GM19438 (cell line): ENCODE data around the gene BUD31.
"Not testable (repeated sequence)": the region's sequence is repeated elsewhere in the genome, so short reads cannot be mapped to it uniquely, and the experiment has no call there.

Experiments used
- ATAC-seq: cut with Tn5 transposase; IDR thresholded peaks from one replicate; pipeline ENCODE4 v1.9.1; 2021; ENCODE audit warnings: low read depth; ENCODE audit not compliant: unreplicated experiment

Gene BUD31

DNA sequence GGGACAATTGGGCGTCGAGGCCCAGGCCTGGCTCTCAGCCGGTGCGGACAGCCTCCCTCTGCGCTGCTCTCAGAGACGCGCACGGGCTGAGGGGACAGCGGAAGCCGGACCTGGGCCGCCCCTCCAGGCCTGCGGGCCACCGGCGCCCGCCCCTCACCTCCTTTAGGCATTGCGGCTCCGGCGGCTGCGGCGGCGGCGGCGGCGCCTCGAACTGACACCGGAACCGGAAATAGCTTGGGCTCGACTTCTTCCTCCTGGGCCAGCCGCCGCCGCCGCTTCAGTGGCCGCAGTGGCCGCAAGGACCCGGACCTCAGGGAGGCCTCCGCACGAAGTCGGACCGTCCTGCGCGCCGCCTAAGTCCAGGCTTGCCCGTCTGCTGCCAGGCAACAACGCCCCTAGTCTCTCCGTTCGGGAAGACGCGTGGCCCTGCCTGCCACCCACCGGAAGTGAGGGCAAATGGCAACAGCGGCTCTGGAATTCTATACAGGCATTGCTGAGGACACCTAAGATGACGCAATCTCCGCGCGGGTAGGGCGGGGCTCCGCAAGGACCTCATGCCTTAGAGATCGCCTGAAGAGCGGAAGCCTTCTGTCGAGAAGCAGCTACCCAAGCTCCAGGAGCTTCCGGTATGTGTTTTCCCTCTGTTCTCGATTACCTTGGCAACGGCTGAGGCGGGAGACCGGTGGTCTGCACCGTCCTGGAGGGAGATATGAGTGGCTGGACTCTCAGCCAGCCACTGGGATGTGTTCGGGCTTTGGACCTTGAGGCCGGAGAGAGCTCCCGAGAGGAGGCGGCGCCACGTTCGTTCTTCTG, at the start of gene BUD31, which contains the start of gene PDAP1:
Gene BUD31, plus strand, starts transcription at position 591 of the 813 bp plus-strand sequence. CDS start 2,124 bp downstream, outside the sequence.
Gene PDAP1, minus strand, starts transcription at position 219 of the 813 bp plus-strand sequence. Its CDS starts 49 bp downstream, at position 170.
- ATAC-seq = peak; percentile 83

DNA sequence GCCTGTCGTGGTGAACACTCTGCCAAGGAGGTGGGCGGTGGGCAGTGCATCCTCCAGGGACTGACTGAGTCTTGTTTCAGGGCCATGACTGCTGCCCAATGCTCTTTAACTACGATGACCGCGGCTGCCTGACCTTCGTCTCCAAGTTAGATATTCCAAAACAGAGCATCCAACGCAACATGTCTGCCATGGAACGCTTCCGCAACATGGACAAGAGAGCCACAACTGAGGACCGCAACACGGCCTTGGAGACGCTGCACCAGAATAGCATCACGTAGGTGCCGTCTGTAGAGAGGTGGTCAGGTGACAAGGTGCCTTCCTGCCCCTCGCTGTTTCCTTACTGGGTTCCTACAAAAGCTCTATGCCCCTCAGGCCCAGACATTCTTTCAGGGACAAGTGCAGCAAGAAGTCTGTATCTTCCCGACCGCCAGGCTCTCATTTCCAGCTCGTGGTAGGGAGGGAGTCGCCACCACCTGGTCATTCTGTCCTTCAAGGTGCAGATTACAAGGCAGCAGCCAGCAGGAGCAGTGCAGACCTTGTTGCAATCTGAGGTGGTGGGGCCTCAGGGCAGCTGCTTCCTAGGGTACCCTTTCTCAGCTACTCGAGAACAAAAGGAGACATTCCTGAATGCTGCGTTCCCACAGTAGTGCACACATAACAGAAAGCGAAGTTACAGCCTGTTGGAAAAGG, 49.2 kb upstream of the BUD31 start:
- no peak for ATAC-seq

DNA sequence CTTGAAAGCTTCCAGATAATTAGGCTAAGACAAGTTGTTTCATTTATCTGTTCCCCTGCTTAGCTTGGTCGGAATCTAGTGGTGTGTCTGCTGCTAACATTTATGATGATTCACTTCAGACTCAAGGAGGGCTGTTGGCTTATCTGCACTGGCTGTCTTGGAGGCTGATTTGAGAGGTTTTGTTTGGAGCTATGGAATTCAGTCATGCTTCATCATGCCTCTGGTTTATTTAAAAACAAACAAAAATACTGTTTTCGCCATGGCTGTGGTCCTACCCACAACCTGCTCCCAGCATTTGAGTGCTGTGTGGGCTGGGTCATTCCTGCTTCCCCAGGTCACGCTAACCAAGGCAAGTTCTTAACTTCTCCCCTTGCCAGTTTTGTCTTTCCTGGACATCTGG, 46.0 kb upstream of the BUD31 start:
- ATAC-seq = no peak

DNA sequence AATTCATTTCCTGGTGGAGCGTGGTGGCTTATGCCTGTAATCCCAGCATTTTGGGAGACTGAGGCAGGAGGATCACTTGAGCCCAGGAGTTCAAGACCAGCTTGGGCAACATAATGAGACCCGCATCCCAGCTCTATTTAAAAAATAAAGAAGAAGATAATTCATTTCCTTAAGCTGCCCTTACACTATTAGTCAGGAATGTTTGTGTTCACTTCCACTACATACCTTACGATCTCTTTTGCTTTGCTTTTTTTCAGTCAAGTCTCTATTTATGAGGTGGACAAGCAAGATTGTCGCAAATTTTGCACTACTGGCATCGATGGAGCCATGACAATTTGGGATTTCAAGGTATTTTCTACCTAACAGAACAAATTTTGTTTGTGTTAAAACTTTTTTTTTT, 45.5 kb upstream of the BUD31 start:
- ATAC-seq = no peak

DNA sequence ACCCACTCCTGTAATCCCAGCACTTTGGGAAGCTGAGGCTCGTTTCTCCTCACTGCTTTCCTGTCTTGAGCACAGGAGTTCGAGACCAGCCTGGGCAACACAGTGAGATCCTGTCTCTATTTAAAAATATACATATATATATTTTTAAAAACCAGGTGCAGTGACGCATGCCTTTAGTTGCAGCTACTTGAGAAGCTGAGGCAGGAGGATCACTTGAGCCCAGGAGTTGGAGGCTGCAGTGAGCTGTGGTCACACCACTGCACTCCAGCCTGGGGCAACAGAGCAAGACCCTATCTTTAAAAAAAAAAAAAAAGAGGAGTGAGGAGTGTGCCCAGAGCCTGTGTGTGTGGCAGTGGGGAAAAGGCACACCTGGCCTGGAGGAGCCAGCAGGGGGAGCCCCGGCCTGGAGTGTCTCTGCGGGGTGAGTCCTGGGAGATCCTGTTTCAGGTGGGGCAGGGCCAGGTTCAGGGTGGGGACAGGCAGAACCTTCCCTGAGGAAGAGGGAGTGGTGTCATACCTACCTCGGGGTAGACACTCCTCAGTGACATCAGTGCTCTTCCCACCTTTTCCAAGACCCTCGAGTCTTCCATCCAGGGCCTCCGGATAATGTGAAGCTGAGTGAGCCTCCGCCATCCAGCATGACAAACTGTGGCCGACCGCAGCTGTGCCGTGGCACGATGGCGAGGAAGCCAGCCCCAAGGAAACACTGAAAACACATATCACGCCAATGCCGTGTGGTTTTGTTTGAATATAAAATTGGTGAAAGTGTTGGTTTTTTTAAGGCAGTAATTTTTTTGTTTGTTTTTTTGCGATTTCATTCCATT, 43.2 kb upstream of the BUD31 start:
- ATAC-seq = no peak

DNA sequence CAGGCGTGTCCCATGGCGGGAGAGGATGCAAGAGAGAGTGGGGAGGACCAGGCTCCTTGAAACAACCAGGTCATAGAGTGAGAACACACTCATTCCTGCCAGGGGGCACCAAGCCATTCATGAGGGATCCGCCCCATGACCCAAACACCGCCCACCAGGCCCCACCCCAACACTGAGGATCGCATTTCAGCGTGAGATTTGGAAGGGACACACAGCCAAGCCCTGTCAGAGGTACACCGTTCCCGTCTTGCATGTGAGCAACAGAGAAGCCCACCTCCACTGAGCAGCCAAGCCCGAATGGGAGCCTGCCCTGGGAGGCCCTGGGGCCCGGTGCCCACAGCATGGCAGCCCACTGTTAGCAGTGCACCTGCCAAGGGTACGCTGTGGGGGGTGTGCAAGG, 42.1 kb upstream of the BUD31 start:
- ATAC-seq = no peak

DNA sequence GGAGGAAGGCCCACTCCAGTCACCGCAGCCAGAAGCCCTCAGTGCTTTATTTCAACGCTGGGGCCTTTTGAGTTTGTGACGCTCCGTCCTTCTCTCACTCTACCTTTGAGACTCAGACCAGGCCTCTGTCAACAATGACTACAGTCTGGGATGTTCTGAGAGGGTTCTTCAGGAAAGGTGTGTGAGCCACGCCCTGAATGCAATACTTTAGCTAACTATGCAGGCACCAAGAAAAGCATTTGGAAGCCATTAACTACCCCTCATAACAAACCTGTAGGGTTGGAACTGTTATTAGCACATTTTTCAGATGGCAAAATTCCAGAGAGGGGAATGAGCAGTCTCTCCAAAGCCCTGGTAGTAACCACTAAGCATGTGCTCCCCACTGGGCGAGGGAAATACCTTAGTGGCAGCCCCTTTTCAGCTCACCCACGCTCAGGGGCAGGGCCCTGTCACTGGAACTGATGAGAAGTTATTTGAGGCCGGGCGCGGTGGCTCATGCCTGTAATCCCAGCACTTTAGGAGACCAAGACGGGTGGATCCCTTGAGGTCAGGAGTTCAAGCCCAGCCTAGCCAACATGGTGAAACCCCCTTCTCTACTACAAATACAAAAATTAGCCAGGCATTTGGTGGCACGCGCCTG, 39.9 kb upstream of the BUD31 start:
- ATAC-seq = no peak

DNA sequence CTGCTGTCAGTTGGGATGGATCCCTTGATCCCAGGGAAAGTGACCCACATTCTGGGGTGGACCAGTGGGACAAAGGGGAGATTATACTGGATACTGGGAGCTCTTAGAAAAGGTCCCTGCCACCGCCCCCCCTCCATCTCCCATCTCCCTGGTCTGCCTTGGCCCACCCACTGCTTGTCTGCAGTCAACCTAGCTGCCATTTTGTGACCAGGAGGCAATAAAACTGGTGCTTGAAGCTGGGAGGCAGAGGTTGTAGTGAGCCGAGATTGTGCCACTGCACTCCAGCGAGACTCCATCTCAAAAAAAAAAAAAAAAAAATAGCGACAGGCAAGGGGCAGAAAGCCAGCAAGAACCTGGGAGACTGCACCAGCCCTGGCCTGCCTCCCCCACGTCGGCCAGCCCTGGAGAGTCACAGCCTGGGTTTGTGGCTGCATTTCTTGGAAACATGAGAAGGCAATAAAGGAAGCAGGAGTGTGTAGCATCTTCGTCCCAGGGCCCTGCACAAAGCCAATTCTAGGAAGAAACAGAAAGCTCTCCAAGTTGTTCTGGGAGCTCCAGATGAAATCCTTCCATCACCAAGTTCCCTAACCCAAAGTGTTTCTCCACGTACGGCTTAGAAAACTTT, 38.9 kb upstream of the BUD31 start:
- no peak for ATAC-seq

DNA sequence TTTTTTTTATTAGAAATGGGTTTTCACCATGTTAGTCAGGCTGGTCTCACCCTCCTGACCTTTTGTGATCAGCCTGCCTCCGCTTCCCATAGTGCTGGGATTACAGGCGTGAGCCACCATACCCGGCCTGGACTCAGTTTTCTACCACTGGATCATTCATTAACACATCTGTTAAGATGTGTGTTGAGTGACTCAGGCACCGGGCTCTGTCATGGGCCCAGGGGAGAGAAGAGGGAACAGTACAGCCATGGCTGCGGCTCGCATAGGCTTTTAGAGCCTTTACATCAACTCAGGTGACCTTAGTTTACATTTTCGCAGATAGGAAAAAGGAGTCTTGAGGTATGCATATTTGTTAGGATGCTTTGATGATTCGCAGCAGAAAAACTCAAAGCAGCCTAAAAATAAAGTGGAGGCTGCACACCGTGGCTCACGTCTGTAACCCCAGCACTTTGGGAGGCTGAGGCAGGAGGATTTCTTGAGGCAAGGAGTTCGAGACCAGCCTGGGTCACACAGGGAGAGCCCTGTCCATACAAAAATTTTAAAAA, 37.3 kb upstream of the BUD31 start:
- ATAC-seq = no peak

DNA sequence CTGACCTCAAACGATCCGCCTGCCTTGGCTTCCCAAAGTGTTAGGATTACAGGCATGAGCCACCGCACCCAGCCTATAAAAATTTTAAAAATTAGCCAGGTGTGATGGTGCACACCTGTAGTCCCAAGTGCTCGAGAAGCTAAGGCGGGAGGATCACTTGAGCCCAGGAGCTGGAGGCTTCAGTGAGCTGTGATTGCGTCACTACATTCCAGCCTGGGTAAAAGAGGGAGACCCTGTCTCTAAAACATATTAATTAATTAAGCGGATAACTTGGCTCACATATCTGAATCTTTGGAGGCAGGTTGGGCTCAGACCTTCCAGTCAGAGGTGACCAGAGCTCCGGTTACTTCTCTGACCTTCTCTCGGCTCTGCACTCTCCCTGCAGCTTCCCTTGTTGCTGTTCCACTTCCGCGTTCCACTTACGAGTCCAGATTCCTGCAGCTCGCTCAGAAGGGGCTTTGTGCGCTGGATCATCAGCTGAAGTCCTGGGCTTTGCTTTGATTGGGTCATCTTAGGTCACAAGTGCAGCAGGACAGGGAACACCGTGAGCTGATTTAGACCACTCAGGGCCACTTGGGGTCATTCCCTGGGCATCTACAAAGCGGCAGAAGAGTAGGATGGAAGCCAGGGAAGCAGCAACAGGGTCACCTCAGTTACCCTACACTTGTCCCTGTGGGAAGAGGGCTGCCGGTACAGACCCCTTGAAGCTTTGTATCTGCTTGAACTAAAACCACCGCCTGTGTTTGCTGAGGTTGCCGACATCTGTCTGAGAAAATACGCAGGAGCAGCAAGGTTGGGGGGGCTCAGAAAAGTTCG, 36.3 kb upstream of the BUD31 start:
- ATAC-seq = no peak

DNA sequence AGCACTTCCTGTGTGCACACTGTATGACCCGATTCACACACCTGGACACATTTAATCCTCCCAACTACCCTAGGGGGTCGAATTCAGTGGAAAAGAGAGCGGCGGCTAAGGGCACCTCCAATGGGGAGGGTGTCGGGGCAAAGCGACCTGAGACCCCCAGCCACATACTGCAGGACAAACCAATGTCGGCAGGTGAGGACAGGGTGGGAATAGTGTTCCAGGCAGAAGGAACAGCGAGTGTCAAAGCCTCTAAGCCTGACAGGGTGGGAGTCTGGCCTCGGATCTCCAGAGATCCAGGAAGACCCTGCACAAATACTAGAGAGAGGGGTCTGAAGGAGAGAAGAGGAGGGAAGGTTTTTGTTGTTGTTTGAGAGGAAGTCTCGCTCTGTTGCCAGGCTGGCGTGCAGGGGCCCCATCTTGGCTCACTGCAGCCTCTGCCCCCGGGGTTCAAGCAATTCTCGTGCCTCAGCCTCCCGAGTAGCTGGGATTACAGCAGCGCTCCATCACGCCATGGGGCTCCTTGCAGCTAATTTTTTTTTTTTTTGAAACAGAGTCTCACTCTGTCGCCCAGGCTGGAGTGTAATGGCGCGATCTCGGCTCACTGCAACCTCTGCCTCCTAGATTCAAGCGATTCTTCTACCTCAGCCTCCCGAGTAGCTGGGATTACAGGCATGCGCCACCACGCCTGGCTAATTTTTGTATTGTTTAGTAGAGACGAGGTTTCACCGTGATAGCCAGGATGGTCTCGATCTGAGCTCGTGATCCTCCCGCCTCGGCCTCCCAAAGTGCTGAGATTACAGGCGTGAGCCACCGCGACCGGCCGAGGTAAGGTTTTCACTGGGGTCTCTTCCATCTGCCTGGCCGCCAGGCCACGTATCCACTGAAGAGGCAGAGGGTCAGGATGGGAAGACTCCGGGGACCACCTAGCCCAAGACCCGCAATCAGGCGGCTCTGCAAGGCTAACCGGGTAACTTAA, 35.4 kb upstream of the BUD31 start:
- ATAC-seq = no peak

DNA sequence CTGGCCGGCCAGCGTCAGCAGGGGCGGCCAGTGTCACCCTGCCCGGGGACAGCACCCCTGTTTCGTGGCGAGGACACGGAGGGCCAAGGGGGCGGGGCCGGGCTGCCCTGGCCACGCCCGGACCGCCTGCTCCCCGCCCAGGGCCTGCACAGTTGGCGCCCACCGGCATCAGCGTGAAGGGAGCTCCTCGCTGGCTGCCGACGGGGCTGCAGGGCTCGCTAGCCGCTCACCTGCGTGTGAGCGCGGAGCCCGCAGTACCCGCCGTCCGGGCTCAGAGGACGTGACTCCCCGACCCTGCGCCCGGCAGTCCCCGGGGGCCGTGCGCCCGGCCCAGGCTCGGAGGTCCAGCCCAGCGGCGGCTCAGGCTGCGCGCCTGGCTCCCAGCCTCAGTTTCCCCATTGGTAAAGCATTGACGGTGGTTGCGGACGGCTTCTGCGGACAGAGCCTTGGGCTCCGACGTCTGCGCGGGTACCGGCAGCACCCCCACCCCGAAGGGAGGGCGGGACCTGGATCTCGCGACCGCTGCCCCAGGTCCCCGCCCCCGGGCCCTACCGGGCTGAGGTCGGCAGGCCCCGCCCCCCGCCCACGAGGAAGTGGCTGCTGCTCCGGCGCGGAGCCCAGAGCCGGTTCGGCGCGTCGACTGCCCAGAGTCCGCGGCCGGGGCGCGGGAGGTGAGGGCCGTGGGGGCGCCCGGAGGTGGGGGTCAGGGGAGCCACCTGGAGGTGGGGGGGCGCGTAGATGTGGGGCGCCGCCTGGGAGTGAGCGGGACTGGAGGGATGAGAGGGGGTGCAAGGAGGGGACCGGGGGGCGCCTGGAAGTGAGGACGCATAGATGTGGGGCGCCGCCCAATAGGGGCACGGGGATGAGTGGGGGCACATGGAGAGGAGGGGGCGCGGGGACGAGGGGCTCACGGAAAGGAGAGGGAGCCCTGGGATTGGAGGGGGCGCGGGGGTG, 34.4 kb upstream of the BUD31 start, which contains the start of gene ARPC1B:
Gene ARPC1B, plus strand, starts transcription at position 620 of the 954 bp plus-strand sequence. CDS start 10,985 bp downstream, outside the sequence.
- ATAC-seq = peak; percentile 67

DNA sequence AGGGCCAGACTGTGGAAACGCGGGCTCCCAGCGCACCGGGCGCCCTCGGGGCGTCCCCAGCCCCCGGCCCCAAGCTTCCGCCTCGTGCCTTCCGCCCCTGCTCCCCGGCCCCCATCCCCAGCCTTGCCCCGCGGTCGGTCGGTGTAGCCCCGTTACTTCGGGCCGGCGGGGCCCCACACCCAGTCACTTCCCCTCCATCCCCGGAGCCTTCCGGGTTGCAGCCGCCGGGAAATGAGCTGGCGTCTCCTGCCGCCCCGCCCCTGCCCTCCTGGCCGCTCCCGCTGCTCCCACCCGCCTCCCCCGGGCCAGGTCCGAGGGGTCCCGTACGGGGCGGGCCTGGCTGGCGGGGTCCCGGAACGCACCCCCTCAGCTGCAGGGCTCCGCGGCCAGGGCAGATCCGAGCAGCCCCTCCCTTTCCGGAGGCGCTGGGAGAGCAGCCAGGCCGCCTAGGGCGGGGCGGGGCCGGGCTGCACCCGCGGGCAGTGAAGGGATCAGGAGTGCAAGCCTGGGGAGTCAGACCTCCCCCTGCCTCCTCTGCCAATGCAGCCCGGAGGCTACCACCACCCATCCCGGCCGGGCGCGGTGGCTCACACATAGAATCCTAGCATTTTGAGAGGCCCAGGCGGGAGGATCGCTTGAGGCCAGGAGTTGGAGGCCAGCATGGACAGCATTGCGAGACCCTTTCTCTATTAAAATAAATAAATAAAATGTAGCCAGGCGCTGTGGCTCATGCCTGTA, 33.5 kb upstream of the BUD31 start:
- ATAC-seq = peak; percentile 41

DNA sequence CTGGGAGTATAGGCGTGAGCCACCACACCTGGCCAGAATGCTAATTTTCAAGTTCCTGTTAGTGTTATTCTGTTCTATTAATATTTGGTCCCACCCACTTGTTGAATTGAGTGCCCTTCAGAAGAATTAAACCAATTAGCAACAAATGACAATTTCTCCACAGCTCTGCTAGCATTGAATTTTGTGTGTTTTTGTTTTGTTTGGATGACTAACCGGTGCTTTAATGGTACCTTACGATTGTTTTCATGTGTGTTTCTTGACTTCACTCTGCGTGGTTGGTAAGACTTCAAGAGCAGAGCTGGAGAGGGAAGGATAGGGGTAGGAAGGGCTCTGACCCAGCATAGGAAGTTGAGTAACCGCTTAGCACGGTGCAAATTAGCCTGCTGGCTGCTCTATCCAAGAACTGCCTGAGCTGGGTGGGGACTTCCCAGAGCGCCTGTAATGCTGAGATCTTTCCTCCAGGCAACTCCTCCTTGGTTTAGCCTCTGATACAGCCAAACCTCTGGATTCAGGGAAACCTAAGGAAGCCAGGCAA, 29.7 kb upstream of the BUD31 start:
- no peak for ATAC-seq

DNA sequence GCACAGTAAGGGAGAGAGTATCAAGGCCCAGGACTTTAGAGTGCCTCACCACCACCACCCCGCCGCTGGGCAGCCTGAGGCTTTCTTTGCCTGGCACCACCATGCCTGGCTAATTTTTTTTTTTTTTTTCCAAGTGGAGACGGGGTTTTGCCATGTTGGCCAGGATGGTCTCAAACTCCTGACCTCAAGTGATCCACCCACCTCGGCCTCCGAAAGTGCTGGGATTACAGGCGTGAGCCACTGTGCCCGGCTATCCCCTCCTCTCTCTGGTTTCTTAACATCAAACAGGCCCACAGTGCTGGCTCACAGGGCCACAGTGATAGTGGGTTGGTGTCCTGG, 29.1 kb upstream of the BUD31 start:
- not testable (repeated sequence) for ATAC-seq
